ENCODE data around the gene SOBP.

Gene SOBP

DNA sequence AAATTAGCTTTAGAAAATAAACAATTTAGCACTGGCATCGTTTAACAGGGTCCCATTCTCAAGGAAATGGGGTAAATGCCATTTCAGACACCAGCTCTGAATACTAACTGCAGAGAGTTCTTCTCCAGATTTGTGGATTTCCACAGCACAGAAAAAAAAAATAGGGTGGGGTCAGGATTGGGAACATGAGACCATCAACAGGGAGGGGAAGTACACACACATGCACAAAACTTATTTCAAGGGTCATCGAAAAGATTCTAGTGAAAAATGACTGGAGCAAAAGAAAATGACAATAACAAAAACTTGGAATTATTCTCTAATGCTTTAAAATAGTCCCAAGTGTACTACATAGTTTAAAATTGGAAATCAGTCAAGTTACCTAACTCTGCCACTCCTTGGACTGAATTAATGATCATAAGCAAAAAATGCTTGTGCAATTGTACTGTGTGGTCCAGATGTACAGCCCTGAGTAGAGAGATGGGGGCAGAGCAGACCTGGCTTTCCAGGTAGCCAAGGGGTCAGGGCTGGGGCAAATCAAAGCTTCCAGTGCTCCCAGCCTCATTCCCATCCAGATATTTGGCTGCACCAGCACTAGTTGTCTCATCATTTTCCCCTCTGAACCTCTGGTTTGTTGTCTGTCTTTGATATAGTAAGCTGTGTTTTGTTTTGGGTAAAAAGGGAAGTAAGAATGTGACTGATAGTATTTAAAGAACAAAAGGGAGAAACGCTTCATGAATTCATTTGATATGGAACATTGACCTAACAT lies 152.4 kb downstream of the SOBP start:
- DNase-seq: no peak

DNA sequence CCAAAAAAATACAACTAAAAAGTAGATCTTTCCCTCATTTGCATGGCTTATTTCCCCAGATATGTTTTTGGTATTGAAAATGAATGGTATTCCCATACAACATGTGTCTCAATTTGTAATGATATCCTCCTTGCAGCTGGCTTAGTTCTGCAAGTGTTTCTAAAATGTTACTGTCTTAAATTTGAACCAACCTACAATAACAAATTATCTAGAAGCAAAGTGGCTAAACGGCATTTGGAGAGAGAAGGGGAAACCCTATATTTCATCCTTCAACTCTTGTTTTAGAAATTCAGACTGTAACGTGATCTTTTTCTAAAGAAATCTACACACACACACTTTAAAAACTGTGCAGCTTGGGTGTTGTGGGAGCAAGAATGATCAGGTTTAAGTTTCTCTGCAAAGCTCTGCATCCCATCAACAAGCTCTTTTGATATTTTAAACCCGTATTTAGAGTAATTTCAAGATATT lies 153.0 kb downstream of the SOBP start:
- DNase-seq: no peak

DNA sequence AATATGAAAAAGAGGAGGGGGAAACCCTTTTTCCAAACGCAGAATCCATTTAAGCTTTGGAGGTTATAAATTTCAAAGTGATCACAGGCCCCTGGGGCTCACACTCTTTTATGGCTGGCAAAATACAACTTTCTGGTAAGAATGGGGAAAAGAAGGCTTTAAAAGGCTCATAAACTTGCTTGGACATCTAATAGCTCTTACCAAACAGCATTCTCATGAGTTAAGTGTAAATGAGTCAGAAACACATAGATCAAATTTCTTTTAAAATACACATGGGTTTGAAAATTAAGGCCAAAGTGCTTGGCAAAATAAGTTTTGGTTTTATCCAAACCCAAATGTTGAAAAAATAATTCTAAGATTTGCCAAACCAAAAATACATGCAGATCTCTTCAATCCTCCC lies 154.6 kb downstream of the SOBP start:
- no peak for DNase-seq

DNA sequence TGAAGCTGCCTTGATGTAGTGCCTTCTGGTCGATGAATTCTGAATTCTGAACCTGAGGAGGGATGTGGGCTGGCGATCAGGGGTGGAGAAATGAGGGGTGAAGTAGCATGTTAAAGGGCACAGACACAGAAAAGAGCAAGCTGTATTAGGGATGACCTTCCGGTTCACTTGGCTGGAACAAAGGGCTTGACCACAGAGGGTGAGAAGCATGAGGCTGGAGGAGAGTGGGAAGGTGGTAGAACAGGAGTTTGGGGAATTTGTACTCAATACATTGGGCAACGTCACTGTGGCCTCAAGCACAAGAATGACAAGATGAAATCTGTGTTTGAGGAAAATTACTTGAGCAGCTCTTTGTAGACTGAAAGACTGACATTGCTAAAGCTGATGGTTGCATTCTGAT lies 155.8 kb downstream of the SOBP start:
- no peak for DNase-seq

DNA sequence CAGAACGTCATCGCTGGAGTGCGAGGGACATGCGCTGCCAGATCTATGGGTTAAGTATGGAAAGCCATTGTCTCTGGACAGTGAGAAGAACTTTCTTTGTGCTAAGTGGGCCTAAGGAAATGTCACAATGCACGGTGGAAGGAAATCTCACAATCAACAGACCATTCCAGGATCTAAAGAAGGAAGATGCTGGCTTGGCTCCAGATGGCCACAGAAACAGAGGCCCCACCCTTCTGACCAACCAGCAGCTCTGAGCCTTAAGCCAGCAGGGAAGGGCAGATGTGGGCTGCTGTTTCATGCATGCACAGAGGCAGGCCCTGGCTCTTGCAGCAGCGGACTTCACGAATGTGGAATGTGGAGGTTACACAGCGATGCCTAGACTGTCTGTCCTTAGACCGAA lies 156.3 kb downstream of the SOBP start:
- DNase-seq: no peak

DNA sequence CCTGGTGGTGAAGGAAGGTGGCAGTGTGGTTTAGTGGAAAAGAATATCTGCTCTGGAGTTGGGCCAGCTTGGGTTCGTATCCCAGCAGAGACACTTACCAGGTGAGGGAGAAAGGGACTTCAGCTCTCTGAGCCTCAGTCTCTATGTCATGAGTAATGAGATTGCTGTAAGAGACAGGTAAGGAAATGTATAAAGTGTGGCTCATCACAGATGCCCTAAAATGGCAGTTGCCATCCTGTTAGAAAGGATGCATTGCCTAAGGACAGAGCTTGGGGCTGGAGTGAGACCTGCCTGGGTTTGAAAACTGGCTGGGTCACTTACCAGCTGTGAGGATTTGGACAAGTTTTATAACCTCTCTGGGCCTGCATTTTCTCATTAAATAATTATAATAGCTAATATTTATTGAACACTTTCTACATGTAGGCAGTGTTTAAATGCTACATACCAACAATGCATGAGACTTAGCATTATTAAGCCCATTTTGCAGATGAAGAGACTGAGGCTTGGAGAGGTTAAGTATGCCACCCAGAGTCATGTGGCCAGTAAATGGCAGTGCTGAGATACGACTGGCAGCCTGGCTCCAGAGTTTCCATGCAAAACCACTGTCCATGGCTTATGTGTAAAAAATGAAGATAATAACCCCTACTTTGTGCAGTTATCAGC lies 157.0 kb downstream of the SOBP start:
- DNase-seq: no peak

DNA sequence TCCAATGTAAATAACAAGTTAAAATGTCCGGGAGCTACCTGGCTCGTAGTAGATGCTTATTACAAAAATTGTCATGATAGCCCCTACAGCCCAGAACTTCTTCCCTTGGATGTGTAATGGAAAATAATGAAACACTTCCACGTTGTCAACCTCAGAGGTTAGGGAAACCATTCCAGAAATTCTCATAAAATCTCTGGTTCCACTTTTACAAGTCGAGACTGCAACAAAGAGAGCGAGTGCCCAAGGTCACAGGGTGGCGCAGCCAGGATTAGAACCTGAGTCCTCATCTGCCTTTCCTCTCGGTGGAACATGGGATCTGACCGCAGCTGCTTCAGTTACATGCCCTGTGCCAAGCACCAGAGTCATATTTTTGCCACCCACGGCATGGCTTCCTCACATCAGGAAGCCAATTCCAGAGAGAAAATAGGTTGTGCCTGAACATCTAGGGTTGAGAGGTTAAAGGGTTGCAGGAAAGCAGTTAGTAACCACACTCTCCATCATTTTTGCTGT lies 157.6 kb downstream of the SOBP start:
- no peak for DNase-seq

DNA sequence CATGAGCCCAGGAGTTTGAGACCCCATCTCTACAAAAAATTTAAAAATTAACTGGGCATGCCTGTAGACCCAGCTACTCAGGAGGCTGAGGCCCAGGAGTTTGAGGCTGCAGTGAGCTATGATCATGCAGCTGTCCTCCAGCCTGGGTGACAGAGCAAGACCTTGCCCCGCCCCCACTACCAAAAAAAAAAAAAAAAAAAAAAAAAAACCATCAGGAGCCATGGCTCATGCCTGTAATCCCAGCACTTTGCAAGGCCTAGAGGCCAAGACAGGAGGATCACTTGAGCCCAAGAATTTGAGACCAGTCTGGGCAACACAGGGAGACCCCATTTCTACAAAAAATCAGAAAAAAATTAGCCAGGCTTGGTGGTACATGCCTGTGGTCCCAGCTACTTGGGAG lies 159.1 kb downstream of the SOBP start:
- no peak for DNase-seq

DNA sequence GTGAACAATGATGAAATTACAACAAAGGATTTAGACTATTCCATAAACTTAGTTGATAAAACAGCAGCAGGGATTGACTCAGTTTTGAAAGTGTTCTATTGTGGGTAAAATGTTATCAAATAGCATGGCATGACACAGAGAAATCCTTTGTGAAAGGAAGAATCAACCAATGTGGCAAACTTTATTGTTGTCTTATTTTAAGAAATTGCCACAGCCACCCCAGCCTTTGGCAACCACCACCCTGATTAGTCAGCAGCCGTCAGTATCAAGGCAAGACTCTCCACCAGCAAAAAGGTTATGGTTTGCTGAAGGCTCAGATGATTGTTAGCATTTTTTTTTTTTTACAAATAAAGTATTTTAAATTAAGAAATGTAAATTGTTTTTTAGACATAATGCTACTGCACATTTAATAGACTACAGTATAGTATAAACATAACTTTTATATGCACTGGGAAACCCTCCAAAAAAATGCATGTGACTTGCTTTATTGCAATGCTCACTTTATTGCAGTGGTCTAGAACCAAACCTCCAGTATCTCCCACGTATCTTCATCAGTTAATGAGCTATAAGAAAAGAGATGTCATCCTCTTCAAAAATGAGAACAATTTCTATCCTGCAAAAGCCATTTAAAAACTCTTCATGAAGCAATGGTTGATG lies 162.7 kb downstream of the SOBP start:
- DNase-seq: no peak

DNA sequence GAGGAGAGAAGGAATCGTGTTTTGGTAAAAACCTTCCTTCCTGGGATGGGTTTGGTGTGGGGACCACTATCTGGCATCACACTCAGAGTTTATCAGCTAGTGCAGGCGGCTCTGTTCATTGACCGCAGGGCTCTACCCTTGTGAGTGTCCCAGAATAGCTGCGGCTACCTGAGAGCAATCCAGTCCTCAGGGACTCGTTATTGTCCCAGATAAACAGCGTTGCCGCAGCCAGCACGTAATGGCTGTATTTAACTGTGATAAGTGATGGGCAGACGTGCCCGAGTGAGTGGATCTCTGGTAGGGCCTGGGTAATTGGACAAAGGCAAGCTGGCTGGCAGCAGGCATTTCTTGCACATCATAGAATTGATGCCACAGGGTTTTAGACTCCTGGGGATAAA lies 163.3 kb downstream of the SOBP start:
- peak; percentile 96 for DNase-seq

DNA sequence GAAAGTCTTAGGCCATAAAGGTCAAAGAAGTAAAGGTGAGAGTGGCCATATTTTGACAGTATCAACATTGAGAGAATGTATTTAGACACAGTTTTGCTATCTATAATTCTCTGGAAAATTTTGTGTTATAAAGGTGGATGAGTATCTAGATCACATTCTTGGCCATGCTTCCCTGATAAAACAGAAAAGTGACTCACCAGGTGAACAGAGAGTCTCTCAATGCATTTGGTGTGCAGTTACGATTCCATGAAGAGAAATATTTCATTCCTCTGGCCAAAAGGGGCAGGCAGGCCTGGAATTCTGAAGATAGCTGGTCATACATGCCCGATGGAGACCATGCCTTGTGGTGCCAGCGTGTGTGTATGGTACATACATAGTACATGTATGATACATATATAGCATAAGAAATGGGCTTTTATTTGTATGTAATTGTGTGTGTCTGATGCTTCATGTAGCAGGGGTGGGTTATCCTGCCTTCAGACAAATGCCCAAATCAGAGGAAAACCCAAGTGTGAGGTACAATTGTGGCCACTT lies 164.0 kb downstream of the SOBP start:
- DNase-seq: no peak

DNA sequence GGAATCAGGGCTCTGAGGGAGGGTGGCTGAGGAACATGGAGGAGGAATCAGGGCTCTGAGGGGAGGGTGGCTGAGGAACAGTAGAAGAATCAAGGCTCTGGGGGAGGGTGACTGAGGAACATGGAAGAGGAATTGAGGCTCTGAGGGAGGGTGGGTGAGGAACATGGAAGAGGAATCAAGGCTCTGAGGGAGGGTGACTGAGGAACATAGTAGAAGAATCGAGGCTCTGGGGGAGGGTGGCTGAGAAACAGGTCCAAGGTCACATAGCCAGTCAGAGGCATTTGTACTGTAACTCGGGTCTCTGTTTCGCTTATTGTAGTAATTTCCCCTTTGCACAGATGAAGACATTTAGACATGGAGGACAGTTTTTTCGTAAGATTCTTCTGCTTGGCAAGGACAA lies 164.8 kb downstream of the SOBP start:
- no peak for DNase-seq

DNA sequence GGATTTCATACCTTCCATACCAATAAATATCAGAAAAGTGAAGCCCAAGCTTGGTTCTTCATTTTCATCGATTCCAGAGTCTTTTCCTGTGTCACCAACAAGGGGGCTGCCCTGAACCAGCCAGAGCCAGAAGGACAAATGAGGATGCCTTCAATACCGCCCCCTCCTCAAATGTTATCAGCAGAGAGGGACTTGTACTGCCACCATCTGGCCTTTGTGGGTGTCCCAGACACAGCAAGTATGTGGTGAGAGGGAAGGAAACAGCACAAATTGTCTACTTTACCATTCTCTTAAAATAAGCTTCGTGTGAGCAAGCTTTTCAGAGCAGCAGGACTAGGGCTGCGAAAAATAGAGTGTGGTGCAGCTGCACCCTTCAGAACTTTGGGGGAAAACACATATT lies 165.3 kb downstream of the SOBP start:
- no peak for DNase-seq

DNA sequence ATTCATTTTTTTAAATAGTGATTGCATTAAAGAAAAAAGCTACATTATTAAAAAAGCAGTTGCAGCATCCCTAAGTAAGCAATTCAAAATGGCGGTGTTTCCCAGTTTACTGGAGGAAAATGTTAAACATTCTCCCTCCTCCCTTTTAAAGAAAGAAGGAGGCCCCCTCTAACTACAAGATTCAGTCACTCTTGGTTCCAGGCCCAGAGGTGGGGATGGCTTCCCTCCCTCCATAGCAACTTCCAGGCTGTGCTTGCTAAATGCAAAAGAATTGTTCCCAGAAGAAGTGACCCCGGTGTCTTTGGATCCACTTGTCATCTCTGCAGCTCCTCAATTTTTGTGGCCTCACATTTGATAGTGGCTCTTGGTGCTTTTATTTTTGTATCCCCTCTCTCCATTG lies 165.9 kb downstream of the SOBP start:
- DNase-seq: no peak

DNA sequence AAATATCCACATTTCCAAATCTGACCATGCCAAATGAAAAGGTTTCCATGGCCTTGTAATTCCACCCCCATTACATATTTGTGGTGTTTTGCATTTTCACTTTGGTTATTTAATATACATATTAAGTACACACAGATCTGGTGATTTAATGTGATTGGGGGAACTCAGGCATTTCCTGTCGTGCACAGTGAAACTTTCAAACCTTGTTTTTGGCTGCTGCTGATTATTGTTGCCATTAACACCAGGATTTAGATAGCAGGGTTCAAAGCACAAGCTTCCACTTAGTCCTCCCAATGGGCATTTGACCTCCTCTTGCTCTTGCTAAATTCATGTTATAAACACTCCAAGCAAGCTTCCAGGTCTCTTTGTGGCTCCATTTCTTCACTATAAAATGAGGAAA lies 166.5 kb downstream of the SOBP start:
- no peak for DNase-seq

DNA sequence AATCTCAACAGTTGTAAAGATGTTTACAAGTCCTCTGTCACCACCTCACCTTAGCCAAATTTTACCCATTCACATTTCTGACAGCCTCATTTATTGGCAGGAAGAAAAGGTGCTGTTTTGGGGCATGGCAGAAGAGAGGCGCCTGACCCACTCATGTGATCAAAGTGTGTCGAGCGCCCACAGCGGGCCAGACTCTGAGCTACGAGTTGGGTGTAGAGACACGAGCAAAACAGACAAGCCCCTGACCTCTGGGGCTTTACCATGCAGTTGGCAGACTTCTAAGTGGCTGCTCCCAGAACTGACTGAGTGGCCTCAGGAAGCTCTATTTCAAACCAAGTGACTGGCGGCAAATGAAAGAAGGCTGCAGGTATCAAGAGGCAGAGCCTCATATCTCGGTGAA lies 167.0 kb downstream of the SOBP start:
- no peak for DNase-seq

DNA sequence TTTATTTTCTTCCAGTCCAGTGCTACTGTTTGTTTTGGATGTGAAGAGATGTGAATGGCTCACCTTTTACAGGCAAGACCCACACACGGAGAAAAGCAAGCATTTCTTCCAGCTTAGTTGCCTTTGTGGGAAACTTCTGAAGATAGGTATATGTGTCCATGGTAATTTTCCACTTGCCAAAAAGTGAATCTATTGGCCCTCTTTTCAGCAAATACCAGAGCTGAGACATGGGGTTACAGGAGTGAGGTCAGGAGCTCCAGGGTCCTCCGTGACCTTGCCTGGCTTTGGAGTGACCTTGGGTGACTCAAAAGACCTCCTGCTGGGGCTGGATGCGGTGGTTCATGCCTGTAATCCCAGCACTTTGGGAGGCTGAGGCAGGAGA lies 167.4 kb downstream of the SOBP start:
- DNase-seq: no peak

DNA sequence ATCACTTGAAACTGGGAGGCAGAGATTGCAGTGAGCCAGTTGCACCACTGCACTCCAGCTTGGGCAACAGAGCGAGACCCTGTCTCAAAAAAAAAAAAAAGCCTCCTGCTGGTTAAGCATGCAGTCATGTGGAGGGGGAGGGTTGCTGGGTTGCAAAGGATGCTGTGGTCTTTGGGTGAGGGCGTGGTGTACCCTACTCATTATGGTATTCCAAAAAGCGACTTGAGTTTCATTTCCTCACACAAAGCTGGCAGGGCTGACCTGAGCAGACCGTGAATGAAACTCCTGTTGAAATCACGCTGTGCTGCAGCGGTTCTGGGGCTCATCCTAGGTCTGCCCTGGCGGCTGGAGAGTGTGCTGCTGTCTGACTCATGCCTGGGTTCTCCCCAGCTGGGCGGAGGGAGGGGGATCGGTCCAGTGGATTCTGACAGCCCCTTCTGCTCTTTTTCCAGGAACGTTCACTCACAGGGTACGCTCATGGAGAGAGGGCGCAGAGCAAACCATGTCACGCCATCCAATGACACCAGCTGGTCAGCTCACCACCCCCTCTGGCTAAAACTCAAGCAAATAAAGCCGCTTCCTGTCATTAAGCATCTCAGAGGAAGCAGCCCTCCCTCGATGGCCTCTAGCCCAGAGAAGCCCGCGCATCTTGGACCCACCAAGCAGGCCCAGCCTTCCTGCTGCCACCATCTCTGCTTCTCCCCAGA lies 168.0 kb downstream of the SOBP start:
- DNase-seq: peak; percentile 57

DNA sequence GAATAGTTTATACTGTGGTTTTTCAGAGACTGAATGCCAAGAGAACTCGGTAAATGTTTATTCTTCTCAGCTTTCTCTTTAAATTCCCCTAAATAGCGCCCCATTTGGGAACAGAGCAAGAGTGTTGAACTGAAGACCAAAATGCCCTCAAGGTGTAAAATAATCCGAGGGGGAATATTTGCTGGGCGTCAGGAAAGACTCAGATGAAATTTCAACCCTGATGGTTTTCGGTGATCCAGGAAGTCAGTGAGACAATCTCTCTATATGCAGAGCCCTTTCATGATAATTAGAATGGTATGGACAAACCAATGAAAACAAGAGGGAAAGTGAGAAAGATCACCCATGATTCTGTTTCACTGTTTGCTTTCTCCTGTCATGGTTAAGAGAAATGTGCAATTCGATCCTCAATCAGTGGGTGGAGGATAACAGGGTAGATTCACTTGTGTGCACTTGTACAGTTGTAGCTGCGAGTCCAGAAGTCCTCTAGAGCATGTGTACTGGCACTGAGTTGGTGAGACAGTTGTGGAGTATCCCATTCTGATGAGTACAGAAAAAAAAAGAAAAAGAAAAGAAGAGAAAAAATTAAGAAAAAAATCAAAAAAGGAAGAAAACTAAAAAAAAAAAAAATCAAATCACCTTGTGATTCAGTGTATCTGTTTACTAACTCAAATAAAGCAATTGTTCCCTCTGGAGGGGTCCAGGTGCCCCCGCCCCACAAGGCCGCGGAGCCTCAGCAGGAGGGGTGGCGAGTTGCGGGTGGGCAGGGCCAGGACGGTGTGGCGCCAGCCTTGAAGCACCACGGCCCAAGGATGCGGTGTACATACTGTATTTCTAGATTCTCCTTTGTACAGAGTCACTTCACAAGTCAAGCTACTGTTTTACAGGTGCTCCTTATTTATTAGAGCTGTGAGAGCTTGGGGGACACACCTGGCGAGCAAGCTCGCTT lies 169.3 kb downstream of the SOBP start:
- DNase-seq: peak; percentile 82

DNA sequence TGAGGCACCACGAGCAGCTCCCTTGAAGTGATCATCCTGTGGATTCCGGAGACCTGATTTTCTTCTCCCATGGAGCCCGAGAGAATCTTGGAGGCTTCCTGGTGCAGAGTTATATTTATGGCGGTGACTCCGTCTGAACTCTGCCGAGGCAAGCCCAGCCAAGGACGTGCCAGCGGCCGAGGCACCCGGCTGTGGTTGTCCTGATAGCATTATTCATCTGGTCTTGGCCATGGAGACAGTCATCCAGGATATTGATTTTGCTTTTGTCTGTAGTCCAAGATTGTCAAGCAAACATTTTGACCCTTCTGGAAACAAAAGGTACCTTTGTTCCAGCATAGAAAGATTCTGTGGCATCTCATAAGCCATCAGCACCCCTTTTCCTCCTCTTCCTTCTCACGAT lies 170.9 kb downstream of the SOBP start:
- DNase-seq: no peak

DNA sequence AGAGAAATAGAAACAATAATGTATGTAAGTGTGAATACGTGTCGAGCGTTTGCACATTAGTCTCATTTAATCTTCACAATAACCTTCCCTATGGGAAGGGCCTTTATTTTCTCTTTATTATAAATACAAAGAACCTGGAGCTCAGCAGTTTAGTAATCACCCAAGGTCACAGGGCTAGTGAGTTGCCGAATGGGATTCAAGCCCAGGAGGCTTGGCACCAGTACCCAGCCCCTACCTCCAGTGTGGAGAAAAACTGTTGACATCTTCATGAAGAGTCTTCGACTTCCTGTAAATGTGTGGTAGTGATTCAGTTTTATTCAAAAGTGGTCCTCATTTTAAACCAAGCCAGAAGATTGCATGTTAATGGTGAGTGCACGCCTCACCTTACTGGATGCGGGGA lies 171.4 kb downstream of the SOBP start:
- DNase-seq: no peak

DNA sequence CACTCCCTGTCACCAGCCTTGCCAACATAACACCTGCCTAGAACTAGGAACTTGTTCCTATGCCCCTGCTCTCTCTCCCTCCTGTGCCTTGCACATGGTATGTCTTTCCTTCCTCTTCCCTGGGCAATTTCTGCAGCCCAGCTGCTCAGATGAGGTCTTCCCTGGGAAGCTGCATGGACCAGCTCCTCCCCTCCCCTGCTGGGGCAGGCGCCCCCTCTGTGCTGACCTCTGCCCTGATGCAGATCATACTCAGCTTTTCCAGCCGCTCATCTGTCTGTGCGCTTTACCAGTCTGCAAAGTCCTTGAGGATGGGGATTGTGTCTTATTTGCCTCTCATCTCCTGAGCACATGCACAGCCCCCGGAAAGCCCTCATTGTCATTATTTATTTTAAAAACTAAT lies 172.4 kb downstream of the SOBP start:
- no peak for DNase-seq
